Mesodermal cell (in vitro differentiated cells): ENCODE data around the gene FHOD1.

ENCODE experiments used
- H3K27ac ChIP-seq: 2 replicates; pipeline ENCODE4 v1.7.0; 2013; ENCODE audit warnings: mild to moderate bottlenecking, low read depth, low read length, moderate library complexity; ENCODE audit not compliant: severe bottlenecking
- H3K36me3 ChIP-seq: 2 replicates; pipeline ENCODE4 v1.7.1; 2013; ENCODE audit warnings: mild to moderate bottlenecking, low read length, moderate library complexity; ENCODE audit not compliant: control insufficient read depth, insufficient read depth
- H3K4me1 ChIP-seq: one replicate; pipeline ENCODE4 v1.7.1; 2013; ENCODE audit warnings: mild to moderate bottlenecking, low read length; ENCODE audit not compliant: insufficient read depth, control insufficient read depth, poor library complexity, severe bottlenecking
- H3K4me3 ChIP-seq: 2 replicates; pipeline ENCODE4 v1.7.0; 2013; ENCODE audit warnings: low read length, control low read depth, mild to moderate bottlenecking; ENCODE audit not compliant: insufficient read depth, poor library complexity, severe bottlenecking; ENCODE audit errors: extremely low read depth
- H3K9me3 ChIP-seq: 2 replicates; pipeline ENCODE4 v1.7.1; 2013; ENCODE audit warnings: mild to moderate bottlenecking, low read length, moderate library complexity; ENCODE audit not compliant: control insufficient read depth
- WGBS, 2 experiments: methylation state at CpG; one replicate each; pipeline ENCODE4 v1.1.5; 2013; ENCODE audit warnings: missing lambda C conversion rate in 2 of 2; ENCODE audit not compliant: insufficient coverage in 2 of 2; 5-methylcytosine and 5-hydroxymethylcytosine counted together

Gene FHOD1

DNA sequence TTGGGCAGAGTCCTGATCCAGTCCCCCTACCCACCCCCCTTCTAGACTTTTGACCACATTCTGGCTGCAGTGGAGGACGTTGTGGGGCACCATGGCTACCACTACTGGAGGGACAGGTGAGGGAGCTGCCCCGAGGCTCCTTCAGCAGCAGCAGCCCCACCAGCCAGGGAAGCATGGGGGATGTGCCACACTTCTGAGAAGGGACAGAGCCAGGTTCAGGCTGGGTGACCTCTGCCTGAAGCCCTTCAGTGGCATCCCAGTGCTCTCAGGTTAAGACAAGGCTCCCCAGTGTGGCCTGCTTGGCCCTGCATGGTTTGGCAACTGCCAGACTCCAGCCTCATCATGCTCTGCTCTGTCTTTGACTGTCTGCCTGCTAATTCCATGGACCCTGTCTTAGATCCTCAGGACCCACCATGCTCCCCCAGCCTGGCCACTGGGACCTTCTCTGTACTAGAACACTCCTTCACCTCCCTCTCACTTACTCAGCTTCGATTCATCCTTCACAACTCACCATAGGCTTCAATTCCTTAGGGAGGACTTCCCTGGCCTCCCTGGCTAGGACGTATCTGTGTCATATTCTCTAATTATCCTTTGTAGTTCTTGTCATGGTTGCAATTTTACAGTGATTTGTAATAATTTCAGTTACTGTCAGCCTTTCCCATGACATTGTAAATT is 10.3 kb upstream of the FHOD1 start:
- Histone ChIP-seq H3K4me3 (no peak overlapping the region), H3K4me1 (no peaks in the 10 kb centered on the region), H3K27ac (no peak overlapping the region), H3K9me3 (no peaks in the 10 kb centered on the region), H3K36me3 (no peaks in the 10 kb centered on the region)
- 82 to 89% methylated on average over 2 to 3 of the region's 4 CpGs for WGBS, 2 experiments

DNA sequence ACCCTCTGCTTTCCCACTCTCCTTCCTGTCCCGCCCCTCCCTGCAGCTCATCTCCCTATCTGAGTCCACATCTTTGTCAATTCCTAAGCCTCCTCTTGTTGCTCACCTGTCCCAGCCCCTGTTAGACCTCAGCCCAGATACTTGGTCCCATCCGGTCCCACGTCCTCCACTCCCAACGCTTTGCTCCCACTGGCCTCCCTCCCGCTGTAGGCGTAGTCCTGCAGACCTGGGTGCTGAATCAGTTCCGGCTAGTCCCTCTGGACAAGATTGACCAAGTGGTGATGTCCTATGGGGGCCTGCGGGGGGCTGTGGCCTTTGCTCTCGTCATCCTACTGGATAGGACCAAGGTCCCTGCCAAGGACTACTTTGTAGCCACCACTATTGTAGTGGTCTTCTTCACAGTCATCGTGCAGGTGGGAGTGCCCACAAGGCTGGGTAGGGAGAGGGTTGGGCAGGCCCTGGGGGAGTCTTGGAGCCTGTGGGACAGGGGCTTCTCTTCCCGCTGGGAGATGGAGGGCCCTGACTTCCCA is 9.5 kb upstream of the FHOD1 start:
- H3K4me1 ChIP-seq, result no peaks in the 10 kb centered on the region
- no peak overlapping the region for H3K27ac ChIP-seq
- H3K9me3 ChIP-seq, result no peaks in the 10 kb centered on the region
- WGBS, 2 experiments, result 93 to 97% methylated on average over 10 of the region's 11 CpGs
- H3K4me3 ChIP-seq, result no peak overlapping the region
- H3K36me3 ChIP-seq, result no peaks in the 10 kb centered on the region

- H3K36me3 ChIP-seq, result no peaks in the 10 kb centered on the region
- no peak overlapping the region for H3K4me3 ChIP-seq
- H3K27ac ChIP-seq, result no peak overlapping the region
- WGBS, 2 experiments, result 92 to 99% methylated on average over 13 to 17 of the region's 17 CpGs
- no peaks in the 10 kb centered on the region for H3K4me1 ChIP-seq
- no peaks in the 10 kb centered on the region for H3K9me3 ChIP-seq
These were observed 8.4 kb upstream of the FHOD1 start for GRCh38 chr16:67255553-67256221.

GRCh38 chr16:67254801-67255552 is 7.7 kb upstream of the FHOD1 start:
- 90 to 95% methylated on average over 15 to 18 of the region's 18 CpGs for WGBS, 2 experiments
- no peaks in the 10 kb centered on the region for H3K9me3 ChIP-seq
- H3K4me3 ChIP-seq, result no peak overlapping the region
- no peak overlapping the region for H3K27ac ChIP-seq
- H3K4me1 ChIP-seq, result no peaks in the 10 kb centered on the region
- H3K36me3 ChIP-seq, result no peaks in the 10 kb centered on the region

DNA sequence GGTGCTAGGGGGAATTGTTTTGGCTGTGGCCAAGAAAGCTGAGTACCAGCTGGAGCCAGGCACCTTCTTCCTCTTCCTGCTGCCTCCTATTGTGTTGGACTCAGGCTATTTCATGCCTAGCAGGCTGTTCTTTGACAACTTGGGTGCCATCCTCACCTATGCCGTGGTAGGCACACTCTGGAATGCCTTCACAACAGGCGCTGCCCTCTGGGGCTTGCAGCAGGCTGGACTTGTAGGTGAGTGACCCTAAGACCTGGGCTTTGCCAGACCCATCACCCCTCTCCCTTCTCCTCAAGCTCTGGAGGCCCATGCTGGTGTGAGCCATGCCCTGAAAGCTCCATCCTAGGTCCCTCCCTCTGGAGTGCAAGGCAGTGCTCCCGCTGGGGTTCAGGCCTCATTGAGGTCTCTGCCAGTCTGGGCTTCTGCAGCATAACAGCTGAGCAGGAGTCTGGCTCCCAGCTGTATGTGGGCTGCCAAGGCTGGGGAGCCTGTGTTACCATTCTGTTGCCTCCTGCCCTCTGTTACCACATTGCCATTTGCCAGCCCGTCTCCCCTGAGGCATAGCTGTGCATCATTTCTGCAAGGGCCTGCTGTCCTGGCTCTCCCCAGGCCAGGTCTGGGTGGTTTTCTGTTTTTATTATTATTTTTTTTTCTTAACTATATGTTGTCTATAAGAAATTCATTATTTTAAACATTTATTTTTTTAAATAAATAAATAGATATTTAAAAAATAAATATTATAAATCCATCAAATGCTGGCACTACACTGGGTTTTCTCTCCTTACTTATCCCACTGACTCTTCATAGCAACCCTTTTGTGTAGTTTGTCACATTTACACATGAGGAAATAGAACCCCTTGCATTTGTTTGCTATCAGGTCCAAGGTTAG is 5.6 kb upstream of the FHOD1 start:
- Histone ChIP-seq H3K36me3 (no peaks in the 10 kb centered on the region), H3K9me3 (no peaks in the 10 kb centered on the region), H3K4me1 (peaks cover 8% of the 10 kb centered on the region), H3K4me3 (no peak overlapping the region), H3K27ac (no peak overlapping the region)
- WGBS, 2 experiments, result 95 to 97% methylated on average over 3 of the region's 4 CpGs

- Histone ChIP-seq H3K27ac (no peak overlapping the region), H3K36me3 (no peaks in the 10 kb centered on the region), H3K4me3 (no peak overlapping the region), H3K9me3 (no peaks in the 10 kb centered on the region), H3K4me1 (peaks cover 18% of the 10 kb centered on the region)
- WGBS, 2 experiments, result 80 to 88% methylated on average over 3 of the region's 4 CpGs
These were observed 2.7 kb upstream of the FHOD1 start for GRCh38 chr16:67250045-67250327.

DNA sequence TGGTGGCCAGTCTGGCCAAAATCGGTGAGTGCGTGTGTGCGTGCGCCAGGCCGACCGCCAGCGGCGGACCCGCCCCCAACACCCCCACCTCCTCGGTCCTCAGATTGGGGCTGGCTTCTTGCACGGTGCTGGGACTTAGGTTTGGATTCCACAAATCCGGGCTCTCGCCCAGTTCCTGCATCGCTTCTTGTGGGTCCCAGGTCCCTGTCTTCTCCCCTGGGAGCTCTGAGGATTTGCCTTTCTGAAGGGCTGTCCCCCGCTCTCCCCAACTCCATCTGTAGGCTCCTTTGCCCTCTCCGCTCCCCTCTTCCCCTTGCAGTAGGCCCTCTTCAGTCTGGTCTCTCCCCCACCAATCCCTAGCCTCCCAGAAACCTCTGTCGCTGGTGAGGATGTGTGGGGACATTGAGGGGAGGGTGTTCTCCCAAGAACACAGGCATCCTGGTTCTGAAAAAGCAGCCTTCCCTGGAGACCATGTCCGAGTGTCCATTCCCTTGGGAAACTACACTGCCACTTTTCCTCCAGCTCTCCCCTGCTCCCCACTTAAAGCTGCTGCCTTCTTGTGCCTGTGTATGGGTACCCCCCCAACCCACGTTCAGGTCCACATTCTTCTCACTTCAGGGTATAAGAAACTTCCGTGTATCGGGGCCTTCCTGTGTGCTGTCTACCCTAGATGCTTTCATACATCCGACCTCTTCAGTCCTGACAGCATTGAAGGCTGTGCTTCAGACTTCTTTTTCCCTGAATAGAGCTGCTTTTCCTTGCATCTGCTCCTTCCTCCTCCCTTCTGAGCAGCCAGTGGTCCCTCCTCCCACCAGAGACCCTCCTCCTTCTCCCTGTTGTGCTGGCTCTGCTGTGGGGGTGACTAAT is 2.1 kb upstream of the FHOD1 start:
- no peak overlapping the region for H3K27ac ChIP-seq
- no peaks in the 10 kb centered on the region for H3K9me3 ChIP-seq
- peaks cover 23% of the 10 kb centered on the region for H3K4me1 ChIP-seq
- H3K36me3 ChIP-seq, result no peaks in the 10 kb centered on the region
- peak overlapping the region; percentile 86 for H3K4me3 ChIP-seq
- 13% methylated on average over 19 to 20 of the region's 22 CpGs for whole genome bisulfite sequencing, 2 experiments

DNA sequence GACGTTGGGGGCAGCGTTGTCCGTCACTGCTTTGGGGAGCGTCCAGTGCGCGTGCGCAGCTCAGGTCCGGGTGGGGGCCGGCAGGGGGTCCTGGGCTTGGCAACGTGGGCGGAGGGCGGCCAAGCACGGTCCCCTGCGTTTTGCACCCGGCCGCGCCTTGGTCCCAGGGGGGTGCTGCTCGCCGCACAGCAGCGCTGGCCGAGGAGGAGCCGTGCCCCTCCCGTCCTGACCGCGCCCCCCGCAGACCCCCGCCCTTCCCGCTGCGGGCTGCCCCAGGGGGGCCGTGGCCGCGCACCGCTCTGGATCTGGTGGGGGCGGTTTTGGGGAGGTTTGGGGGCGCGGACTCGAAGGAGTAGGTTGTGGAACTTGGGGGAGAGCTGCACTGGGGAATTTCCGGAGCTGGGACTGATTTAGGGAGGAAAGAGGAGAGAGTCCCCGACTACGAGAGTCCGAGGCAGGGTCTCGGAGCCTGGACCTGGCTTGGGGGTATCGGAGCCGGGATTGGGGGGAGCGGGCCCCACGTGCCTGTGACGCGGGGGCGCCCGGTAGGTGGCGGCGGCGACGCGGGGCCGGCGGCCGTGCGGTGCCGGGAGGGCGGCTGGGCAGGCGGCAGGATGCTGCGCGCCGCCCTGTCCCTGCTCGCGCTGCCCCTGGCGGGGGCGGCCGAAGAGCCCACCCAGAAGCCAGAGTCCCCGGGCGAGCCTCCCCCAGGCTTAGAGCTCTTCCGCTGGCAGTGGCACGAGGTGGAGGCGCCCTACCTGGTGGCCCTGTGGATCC is 1.3 kb upstream of the FHOD1 start, which contains the start of gene SLC9A5:
SLC9A5 (plus strand) TSS at position 579 of the 777 bp plus-strand sequence; CDS start at position 615, 36 bp downstream.
- Histone ChIP-seq H3K27ac (peak within 1 kb of the TSS; percentile 3), H3K36me3 (peaks cover under 1% of the 10 kb centered on the region), H3K4me3 (peak within 1 kb of the TSS; percentile 86), H3K9me3 (no peaks in the 10 kb centered on the region), H3K4me1 (peaks cover 31% of the 10 kb centered on the region)
- 0 to 1% methylated on average over 55 to 60 of the region's 75 CpGs for WGBS, 2 experiments

- WGBS, 2 experiments, result 13 to 16% methylated on average over 6 to 7 of the region's 7 CpGs
- no peaks in the 10 kb centered on the region for H3K9me3 ChIP-seq
- H3K27ac ChIP-seq, result no peak overlapping the region
- H3K36me3 ChIP-seq, result peaks cover 5% of the 10 kb centered on the region
- peak overlapping the region; percentile 86 for H3K4me3 ChIP-seq
- peaks cover 36% of the 10 kb centered on the region for H3K4me1 ChIP-seq
These were observed 756 bp upstream of the FHOD1 start for GRCh38 chr16:67248073-67248400.
